ENCODE measurements around the gene NPSR1.

GRCh38 chr7:34825221-34825620 lies 167.2 kb downstream of the NPSR1 start:
- TF ChIP-seq YY1 (IDR thresholded peaks at IDR 0.05; ENCODE audit: low read depth) (no peak), CTCF (IDR thresholded peaks at IDR 0.05) (no peak), RXRA (IDR thresholded peaks at IDR 0.05; ENCODE audit: borderline replicate concordance, low read depth) (no peak)

All from SK-N-SH (cell line).